Measurements from ENCODE around the gene GRHL1.

DNA sequence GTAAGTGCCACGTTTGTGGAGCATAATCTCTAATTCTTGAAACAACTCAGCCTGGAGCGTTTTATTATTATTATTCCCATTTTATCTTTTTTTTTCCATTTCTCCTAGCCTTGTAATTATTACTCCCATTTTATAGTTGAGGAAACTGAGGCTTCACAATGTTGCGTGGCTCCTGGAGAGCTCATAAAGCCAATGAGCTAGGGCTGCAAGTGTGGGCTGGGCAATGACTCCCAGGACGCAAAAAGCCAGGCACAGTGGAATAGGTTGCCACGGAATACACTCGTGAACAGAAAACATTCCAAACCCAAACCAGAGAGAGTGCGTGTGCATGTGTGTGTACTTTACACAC lies 78.4 kb downstream of the GRHL1 start:
- TF ChIP-seq, protein P1, sequence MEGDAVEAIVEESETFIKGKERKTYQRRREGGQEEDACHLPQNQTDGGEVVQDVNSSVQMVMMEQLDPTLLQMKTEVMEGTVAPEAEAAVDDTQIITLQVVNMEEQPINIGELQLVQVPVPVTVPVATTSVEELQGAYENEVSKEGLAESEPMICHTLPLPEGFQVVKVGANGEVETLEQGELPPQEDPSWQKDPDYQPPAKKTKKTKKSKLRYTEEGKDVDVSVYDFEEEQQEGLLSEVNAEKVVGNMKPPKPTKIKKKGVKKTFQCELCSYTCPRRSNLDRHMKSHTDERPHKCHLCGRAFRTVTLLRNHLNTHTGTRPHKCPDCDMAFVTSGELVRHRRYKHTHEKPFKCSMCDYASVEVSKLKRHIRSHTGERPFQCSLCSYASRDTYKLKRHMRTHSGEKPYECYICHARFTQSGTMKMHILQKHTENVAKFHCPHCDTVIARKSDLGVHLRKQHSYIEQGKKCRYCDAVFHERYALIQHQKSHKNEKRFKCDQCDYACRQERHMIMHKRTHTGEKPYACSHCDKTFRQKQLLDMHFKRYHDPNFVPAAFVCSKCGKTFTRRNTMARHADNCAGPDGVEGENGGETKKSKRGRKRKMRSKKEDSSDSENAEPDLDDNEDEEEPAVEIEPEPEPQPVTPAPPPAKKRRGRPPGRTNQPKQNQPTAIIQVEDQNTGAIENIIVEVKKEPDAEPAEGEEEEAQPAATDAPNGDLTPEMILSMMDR (IDR thresholded peaks at IDR 0.05): no peak
- TF ChIP-seq POLR2A (IDR thresholded peaks at IDR 0.05) (no peak), POLR2AphosphoS5 (IDR thresholded peaks at IDR 0.05) (no peak), EP300 (IDR thresholded peaks at IDR 0.05) (no peak)

All from suprapubic skin (tissue), 4 donors.